Measurements from ENCODE around the gene ACAP1. TPM values are rescaled to one million over a fixed set of nuclear protein-coding genes. Genes with fewer than 3 reads are reported as not detected.
A peak's percentile ranks its signal among the peaks of the same experiment; 100 is the strongest.

Gene ACAP1
- total and polyA plus RNA-seq, 9 of the 15 experiments (the other 6 are each of a cell fraction or from before 2014, with no cell fraction given): 0.15 to 8.5 (median 2.4) TPM

DNA sequence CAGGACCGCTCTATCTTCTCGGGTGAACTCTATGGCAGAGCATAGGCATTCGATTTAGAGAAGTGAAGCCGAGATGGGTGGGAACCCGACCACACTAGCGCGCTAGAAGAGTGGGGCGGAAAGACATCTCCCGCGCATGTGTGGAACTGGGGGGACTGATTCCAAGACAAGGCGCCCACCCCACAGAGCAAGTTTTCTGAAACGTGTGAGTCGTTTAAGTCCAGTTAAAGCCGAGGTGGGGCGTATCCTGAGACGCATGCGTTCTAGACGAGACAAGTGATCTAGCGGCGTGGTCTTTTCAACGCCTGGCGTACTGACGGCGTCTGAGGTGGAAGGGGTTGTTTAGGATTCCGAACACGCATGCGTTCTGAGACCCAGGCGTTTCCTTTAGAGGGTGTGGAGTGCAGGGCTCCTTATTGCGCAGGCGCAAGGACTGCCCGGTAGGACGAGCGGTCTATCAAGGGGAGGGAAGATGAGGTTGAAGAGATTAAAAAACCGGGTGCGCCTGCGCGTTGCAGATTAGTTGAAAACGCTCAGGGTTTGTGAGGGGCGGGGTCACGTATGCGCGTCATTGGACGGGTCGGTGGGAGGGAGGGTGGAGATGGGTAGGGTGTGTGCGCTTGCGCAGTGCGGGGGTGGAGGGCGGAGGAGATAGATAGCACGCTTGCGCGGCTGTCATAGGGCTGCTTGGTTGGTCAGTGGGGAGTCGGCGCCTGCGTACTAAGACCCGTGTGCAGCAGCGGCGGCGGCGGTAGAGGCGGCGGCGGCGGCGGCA, 29.2 kb upstream of the ACAP1 start, which contains the start of gene EIF5A (continued):
- TF ChIP-seq HOMEZ (CRISPR knock-in tag; IDR thresholded peaks at IDR 0.05) (no peak), FOXJ2 (tag; IDR thresholded peaks at IDR 0.05) (no peak), PREB (CRISPR knock-in tag; IDR thresholded peaks at IDR 0.05) (no peak), MED1 (CRISPR knock-in tag; IDR thresholded peaks at IDR 0.05; ENCODE audit: borderline replicate concordance) (no peak), SLC30A9 (CRISPR knock-in tag; IDR thresholded peaks at IDR 0.05) (no peak), ATF1 (CRISPR knock-in tag; IDR thresholded peaks at IDR 0.05) (no peak), ATF1 (tag; IDR thresholded peaks at IDR 0.05) (peak; percentile 82), POU5F1 (IDR thresholded peaks at IDR 0.05; ENCODE audit: borderline replicate concordance, low read depth, low read length, partially characterized antibody) (no peak), SMARCA4 (IDR thresholded peaks at IDR 0.05) (no peak), ZNF239 (CRISPR knock-in tag; IDR thresholded peaks at IDR 0.05) (no peak), ZNF76 (CRISPR knock-in tag; IDR thresholded peaks at IDR 0.05; ENCODE audit: borderline replicate concordance) (no peak), CREM (IDR thresholded peaks at IDR 0.05; ENCODE audit: low read depth) (peak; percentile 85), ZNF75A (CRISPR knock-in tag; IDR thresholded peaks at IDR 0.05) (no peak), DLX4 (CRISPR knock-in tag; IDR thresholded peaks at IDR 0.05) (no peak), MYNN (IDR thresholded peaks at IDR 0.05) (no peak), MYNN (CRISPR knock-in tag; IDR thresholded peaks at IDR 0.05) (no peak), ZKSCAN8 (CRISPR knock-in tag; IDR thresholded peaks at IDR 0.05) (no peak)
- TF ChIP-seq, protein P1, sequence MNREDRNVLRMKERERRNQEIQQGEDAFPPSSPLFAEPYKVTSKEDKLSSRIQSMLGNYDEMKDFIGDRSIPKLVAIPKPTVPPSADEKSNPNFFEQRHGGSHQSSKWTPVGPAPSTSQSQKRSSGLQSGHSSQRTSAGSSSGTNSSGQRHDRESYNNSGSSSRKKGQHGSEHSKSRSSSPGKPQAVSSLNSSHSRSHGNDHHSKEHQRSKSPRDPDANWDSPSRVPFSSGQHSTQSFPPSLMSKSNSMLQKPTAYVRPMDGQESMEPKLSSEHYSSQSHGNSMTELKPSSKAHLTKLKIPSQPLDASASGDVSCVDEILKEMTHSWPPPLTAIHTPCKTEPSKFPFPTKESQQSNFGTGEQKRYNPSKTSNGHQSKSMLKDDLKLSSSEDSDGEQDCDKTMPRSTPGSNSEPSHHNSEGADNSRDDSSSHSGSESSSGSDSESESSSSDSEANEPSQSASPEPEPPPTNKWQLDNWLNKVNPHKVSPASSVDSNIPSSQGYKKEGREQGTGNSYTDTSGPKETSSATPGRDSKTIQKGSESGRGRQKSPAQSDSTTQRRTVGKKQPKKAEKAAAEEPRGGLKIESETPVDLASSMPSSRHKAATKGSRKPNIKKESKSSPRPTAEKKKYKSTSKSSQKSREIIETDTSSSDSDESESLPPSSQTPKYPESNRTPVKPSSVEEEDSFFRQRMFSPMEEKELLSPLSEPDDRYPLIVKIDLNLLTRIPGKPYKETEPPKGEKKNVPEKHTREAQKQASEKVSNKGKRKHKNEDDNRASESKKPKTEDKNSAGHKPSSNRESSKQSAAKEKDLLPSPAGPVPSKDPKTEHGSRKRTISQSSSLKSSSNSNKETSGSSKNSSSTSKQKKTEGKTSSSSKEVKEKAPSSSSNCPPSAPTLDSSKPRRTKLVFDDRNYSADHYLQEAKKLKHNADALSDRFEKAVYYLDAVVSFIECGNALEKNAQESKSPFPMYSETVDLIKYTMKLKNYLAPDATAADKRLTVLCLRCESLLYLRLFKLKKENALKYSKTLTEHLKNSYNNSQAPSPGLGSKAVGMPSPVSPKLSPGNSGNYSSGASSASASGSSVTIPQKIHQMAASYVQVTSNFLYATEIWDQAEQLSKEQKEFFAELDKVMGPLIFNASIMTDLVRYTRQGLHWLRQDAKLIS (CRISPR knock-in tag; IDR thresholded peaks at IDR 0.05): no peak
- TF ChIP-seq, protein P2, sequence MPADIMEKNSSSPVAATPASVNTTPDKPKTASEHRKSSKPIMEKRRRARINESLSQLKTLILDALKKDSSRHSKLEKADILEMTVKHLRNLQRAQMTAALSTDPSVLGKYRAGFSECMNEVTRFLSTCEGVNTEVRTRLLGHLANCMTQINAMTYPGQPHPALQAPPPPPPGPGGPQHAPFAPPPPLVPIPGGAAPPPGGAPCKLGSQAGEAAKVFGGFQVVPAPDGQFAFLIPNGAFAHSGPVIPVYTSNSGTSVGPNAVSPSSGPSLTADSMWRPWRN (IDR thresholded peaks at IDR 0.05; ENCODE audit: low read depth): no peak

All from K562 (cell line).